Measurements from ENCODE around the gene DLGAP1.

- peak; percentile 74 for TF ChIP-seq ZNF687 (IDR thresholded peaks at IDR 0.05)
- TF ChIP-seq SRF (IDR thresholded peaks at IDR 0.05; ENCODE audit: low read depth in 2 of 2, low read length in 2 of 2), result no peak
- TF ChIP-seq CTCF (IDR thresholded peaks at IDR 0.05 in 2 of 3, conservative IDR thresholded peaks at IDR 0.05 in 1 of 3; ENCODE audit: control insufficient read depth in 2 of 3, extremely low read depth in 1 of 3, insufficient read depth in 1 of 3, low read depth in 3 of 3, low read length in 3 of 3), result no peak
- TF ChIP-seq HCFC1 (IDR thresholded peaks at IDR 0.05; ENCODE audit: low read length), result no peak
Measured at GRCh38 chr18:4400911-4401310, 54.2 kb downstream of the DLGAP1 start.
